ENCODE measurements around the gene DCTN4. TPM values are rescaled to one million over a fixed set of nuclear protein-coding genes. Genes with fewer than 3 reads are reported as not detected.

Gene DCTN4
- total RNA-seq, 4 donors from 2014 or later, result 49.8 to 78.6 (median 55.2) TPM

DNA sequence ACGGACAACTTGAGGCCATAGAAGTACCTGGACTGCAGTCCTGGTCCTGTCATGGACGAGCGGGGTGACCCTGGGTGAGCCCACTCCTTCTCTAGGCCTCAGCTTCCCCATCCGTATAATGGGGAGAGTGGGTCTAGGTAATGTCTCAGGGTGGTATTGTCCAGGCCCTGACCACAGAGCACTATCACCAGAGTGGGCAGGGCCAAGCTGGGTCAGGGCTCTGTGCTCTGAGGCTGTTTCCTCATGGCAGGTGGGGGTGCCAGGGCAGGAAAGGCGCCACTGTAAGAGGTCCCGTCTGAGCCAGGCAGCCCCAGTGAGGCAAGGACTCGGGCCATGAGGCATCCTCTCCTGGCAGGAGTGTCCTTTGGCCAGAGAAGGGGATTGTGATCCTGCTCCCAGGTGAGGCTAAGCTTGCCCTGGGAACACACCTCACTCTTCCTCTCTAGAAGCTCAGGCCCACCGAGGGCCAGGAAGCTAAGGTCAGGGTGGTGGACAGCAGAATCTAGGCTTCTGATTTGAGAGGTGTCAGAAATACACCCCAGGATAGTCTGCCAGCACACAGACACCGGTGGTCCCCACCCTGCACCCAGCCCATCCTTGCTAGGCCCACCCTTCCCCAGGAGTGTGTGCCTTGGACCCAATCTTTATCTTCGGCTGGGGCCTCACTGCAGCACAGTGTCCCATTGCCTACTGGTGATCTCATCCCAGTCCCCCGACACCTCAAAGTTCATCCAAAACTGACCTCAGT lies 99.3 kb downstream of the DCTN4 start:
- H3K4me3 ChIP-seq, result no peak overlapping the region
- H3K4me1 ChIP-seq, result peaks cover 0 to 62% (median 23%) of the 10 kb centered on the region in 3 donors
- H3K9me3 ChIP-seq, result no peaks in the 10 kb centered on the region
- ATAC-seq, result no peak
- no peaks in the 10 kb centered on the region for H3K27me3 ChIP-seq
- no peaks in the 10 kb centered on the region for H3K36me3 ChIP-seq
- WGBS, 2 donors (ENCODE audit: low coverage in 1 of 2), result 79% methylated on average over 3 of the region's 11 CpGs; no CpG with 5 or more reads in 1 of the 2 donors
- peak overlapping the region in 2 of 4 donors; percentile 41 to 58 for H3K27ac ChIP-seq
- TF ChIP-seq EP300 (IDR thresholded peaks at IDR 0.05) (no peak), POLR2A (IDR thresholded peaks at IDR 0.05) (no peak), POLR2AphosphoS5 (IDR thresholded peaks at IDR 0.05) (no peak)
- TF ChIP-seq, protein P1, sequence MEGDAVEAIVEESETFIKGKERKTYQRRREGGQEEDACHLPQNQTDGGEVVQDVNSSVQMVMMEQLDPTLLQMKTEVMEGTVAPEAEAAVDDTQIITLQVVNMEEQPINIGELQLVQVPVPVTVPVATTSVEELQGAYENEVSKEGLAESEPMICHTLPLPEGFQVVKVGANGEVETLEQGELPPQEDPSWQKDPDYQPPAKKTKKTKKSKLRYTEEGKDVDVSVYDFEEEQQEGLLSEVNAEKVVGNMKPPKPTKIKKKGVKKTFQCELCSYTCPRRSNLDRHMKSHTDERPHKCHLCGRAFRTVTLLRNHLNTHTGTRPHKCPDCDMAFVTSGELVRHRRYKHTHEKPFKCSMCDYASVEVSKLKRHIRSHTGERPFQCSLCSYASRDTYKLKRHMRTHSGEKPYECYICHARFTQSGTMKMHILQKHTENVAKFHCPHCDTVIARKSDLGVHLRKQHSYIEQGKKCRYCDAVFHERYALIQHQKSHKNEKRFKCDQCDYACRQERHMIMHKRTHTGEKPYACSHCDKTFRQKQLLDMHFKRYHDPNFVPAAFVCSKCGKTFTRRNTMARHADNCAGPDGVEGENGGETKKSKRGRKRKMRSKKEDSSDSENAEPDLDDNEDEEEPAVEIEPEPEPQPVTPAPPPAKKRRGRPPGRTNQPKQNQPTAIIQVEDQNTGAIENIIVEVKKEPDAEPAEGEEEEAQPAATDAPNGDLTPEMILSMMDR (IDR thresholded peaks at IDR 0.05), result no peak

DNA sequence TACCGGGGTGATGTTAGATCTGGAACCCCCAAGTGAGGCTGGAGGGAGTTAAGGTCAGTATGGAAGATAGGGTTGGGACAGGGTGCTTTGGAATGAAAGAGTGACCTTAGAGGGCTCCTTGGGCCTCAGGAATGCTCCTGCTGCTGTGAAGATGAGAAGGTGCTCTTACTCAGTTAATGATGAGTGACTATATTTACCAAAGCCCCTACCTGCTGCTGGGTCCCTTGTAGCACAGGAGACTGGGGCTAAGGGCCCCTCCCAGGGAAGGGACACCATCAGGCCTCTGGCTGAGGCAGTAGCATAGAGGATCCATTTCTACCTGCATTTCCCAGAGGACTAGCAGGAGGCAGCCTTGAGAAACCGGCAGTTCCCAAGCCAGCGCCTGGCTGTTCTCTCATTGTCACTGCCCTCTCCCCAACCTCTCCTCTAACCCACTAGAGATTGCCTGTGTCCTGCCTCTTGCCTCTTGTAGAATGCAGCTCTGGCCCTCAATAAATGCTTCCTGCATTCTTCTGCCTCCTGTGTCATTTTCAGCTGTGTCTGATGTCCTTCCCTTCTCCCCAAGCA lies 100.0 kb downstream of the DCTN4 start:
- H3K4me1 ChIP-seq, result peaks cover 0 to 64% (median 23%) of the 10 kb centered on the region in 3 donors
- H3K4me3 ChIP-seq, result no peak overlapping the region
- H3K27ac ChIP-seq, result peak overlapping the region in 2 of 4 donors; percentile 76 to 77
- 46 to 90% methylated on average over 3 of the region's 3 CpGs for WGBS, 2 donors (ENCODE audit: low coverage in 1 of 2)
- H3K36me3 ChIP-seq, result no peaks in the 10 kb centered on the region
- TF ChIP-seq EP300 (IDR thresholded peaks at IDR 0.05) (no peak), POLR2A (IDR thresholded peaks at IDR 0.05) (no peak), POLR2AphosphoS5 (IDR thresholded peaks at IDR 0.05) (no peak)
- TF ChIP-seq, protein P1 (IDR thresholded peaks at IDR 0.05), result no peak
- no peaks in the 10 kb centered on the region for H3K27me3 ChIP-seq
- ATAC-seq, result no peak
- no peaks in the 10 kb centered on the region for H3K9me3 ChIP-seq

Other genes starting within 250 kb of the DCTN4 start
- gene SYNPO, start 118.4 kb downstream of the DCTN4 start, total RNA-seq, result 10 to 100 TPM; 31.6 to 50.5 (median 37.4) TPM
- gene MYOZ3, start 97.8 kb downstream of the DCTN4 start, total RNA-seq, result under 1 TPM in 3 of 4 donors, not detected in 1; 0.13 to 0.62 (median 0.22) TPM
- 10 to 100 TPM; 24.3 to 37.2 (median 32.4) TPM for gene RBM22, start 58.0 kb downstream of the DCTN4 start, total RNA-seq
- gene SMIM3, start 19.7 kb upstream of the DCTN4 start, total RNA-seq, result 10 to 100 TPM; 35.9 to 58.3 (median 47.9) TPM
- gene IRGM, start 87.5 kb upstream of the DCTN4 start, total RNA-seq, result not detected
- 1 to 10 TPM; 1.7 to 6.5 (median 2.8) TPM for gene ZNF300, start 146.0 kb upstream of the DCTN4 start, total RNA-seq

Measured in gastroesophageal sphincter (tissue), 4 donors.